ENCODE results near the gene IQSEC1. TPM values are rescaled to one million over a fixed set of nuclear protein-coding genes. Genes with fewer than 3 reads are reported as not detected.
A peak's percentile ranks its signal among the peaks of the same experiment; 100 is the strongest.

Gene IQSEC1
- total and polyA plus RNA-seq, 2 experiments from 2014 or later = 21.2 to 24.7 TPM

DNA sequence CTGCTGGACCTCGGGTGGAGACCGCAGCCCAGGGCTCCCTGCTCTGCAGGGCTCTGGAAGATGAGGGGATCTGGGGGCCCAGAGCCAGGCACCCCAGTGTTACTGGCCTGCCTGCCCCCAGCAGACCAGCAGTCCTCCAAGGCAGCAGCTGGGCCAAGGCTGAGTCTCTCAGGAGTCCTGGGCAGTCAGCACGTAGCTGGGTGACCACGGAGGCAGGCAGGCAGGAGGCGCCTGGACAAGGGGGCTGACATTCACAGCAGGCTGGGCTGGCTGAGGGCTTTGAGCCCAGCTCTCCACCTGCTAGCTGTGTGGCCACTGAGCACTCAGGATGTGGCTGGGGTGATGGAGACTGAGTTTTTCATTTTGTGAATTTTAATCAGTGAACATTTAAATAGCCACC lies 67.9 kb downstream of the IQSEC1 start:
- WGBS (ENCODE audit: low lambda C conversion rate, missing lambda C conversion rate) = 74% methylated on average over 5 of the region's 5 CpGs
- no peaks in the 10 kb centered on the region for H3K9me2 ChIP-seq (replicated peaks; ENCODE audit: insufficient read depth)
- no peak overlapping the region for H3K4me3 ChIP-seq
- no peak overlapping the region for H3K27ac ChIP-seq
- no peaks in the 10 kb centered on the region for H4K20me1 ChIP-seq (ENCODE audit: insufficient read depth, poor library complexity, severe bottlenecking)
- H3K36me3 ChIP-seq (replicated peaks; ENCODE audit: insufficient read depth, low read depth) = no peaks in the 10 kb centered on the region
- H3K79me2 ChIP-seq = no peaks in the 10 kb centered on the region
- H2AFZ ChIP-seq = no peak overlapping the region
- H3K9me3 ChIP-seq (ENCODE audit: low read depth) = no peaks in the 10 kb centered on the region
- H3K4me2 ChIP-seq = no peak overlapping the region
- no peak for DNase-seq (ENCODE audit: low spot score)
- no peak for TF ChIP-seq EZH2 (IDR thresholded peaks at IDR 0.05; ENCODE audit: borderline replicate concordance)
- TF ChIP-seq EZH2phosphoT487 (IDR thresholded peaks at IDR 0.05; ENCODE audit: low read depth, severe bottlenecking, unreplicated experiment) = no peak
- TF ChIP-seq, protein P1, sequence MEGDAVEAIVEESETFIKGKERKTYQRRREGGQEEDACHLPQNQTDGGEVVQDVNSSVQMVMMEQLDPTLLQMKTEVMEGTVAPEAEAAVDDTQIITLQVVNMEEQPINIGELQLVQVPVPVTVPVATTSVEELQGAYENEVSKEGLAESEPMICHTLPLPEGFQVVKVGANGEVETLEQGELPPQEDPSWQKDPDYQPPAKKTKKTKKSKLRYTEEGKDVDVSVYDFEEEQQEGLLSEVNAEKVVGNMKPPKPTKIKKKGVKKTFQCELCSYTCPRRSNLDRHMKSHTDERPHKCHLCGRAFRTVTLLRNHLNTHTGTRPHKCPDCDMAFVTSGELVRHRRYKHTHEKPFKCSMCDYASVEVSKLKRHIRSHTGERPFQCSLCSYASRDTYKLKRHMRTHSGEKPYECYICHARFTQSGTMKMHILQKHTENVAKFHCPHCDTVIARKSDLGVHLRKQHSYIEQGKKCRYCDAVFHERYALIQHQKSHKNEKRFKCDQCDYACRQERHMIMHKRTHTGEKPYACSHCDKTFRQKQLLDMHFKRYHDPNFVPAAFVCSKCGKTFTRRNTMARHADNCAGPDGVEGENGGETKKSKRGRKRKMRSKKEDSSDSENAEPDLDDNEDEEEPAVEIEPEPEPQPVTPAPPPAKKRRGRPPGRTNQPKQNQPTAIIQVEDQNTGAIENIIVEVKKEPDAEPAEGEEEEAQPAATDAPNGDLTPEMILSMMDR (IDR thresholded peaks at IDR 0.05; ENCODE audit: poor library complexity) = no peak
- H3K27me3 ChIP-seq = no peaks in the 10 kb centered on the region
- no peaks in the 10 kb centered on the region for H3K4me1 ChIP-seq (ENCODE audit: insufficient read depth)

DNA sequence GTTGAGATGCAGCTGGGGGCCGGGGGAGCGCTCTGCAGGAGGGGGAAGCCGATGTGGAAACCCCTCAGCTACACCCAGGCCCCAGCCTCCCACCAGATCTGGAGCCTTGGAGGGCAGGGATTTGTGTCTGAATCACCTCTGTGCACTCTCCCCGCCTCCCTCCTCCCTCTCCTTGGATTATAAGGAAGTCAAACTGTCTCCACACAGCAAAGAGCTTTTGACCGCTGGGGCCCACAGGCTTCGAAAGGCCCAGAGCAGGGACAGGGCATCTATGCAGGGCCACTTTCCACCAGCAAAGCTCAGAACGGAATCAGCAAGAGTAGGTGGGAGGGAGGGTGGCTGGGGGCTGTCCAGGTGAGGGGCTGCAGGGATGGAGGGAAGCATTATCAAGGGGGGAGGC lies 68.9 kb downstream of the IQSEC1 start:
- WGBS (ENCODE audit: low lambda C conversion rate, missing lambda C conversion rate) = 48% methylated on average over 7 of the region's 7 CpGs
- TF ChIP-seq EZH2 (IDR thresholded peaks at IDR 0.05; ENCODE audit: borderline replicate concordance) (no peak), EZH2phosphoT487 (IDR thresholded peaks at IDR 0.05; ENCODE audit: low read depth, severe bottlenecking, unreplicated experiment) (no peak)
- TF ChIP-seq, protein P1 (IDR thresholded peaks at IDR 0.05; ENCODE audit: poor library complexity) = no peak

DNA sequence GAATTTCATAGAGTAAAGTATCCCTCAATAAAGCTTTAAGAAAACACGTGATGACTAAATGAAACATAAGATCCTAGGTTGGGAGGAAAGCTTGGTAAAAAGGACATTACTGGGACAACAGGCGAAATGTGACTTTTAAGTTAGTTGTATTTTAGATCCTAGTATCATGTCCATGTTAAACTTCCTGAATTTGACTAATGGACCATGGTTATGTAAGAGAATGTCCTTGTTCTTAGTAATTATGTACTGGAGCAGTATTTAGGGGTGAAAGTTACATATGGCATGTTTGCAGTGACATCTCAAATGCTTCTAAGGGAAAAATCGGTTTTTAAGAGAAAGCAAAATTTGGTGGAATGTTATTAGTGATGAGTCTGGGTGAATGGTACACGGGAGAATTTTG lies 69.6 kb downstream of the IQSEC1 start:
- no peak for TF ChIP-seq EZH2 (IDR thresholded peaks at IDR 0.05; ENCODE audit: borderline replicate concordance)
- TF ChIP-seq EZH2phosphoT487 (IDR thresholded peaks at IDR 0.05; ENCODE audit: low read depth, severe bottlenecking, unreplicated experiment) = no peak
- TF ChIP-seq, protein P1 (IDR thresholded peaks at IDR 0.05; ENCODE audit: poor library complexity) = no peak
- H3K4me3 ChIP-seq = no peak overlapping the region
- H4K20me1 ChIP-seq (ENCODE audit: insufficient read depth, poor library complexity, severe bottlenecking) = no peaks in the 10 kb centered on the region
- H3K4me2 ChIP-seq = no peak overlapping the region
- H3K9me3 ChIP-seq (ENCODE audit: low read depth) = no peaks in the 10 kb centered on the region
- no peaks in the 10 kb centered on the region for H3K4me1 ChIP-seq (ENCODE audit: insufficient read depth)
- H3K36me3 ChIP-seq (replicated peaks; ENCODE audit: insufficient read depth, low read depth) = no peaks in the 10 kb centered on the region
- WGBS (ENCODE audit: low lambda C conversion rate, missing lambda C conversion rate) = 75% methylated on average over 4 of the region's 4 CpGs
- no peaks in the 10 kb centered on the region for H3K27me3 ChIP-seq
- no peak overlapping the region for H2AFZ ChIP-seq
- no peak overlapping the region for H3K27ac ChIP-seq
- no peaks in the 10 kb centered on the region for H3K79me2 ChIP-seq
- no peaks in the 10 kb centered on the region for H3K9me2 ChIP-seq (replicated peaks; ENCODE audit: insufficient read depth)
- DNase-seq (ENCODE audit: low spot score) = no peak

More for the DNA sequence above, 68.9 kb downstream of the IQSEC1 start:
- Histone ChIP-seq H3K4me1 (ENCODE audit: insufficient read depth) (no peaks in the 10 kb centered on the region), H3K9me2 (replicated peaks; ENCODE audit: insufficient read depth) (no peaks in the 10 kb centered on the region), H3K27ac (no peak overlapping the region), H3K4me2 (no peak overlapping the region), H3K4me3 (no peak overlapping the region), H2AFZ (no peak overlapping the region), H4K20me1 (ENCODE audit: insufficient read depth, poor library complexity, severe bottlenecking) (no peaks in the 10 kb centered on the region), H3K79me2 (no peaks in the 10 kb centered on the region), H3K36me3 (replicated peaks; ENCODE audit: insufficient read depth, low read depth) (no peaks in the 10 kb centered on the region), H3K9me3 (ENCODE audit: low read depth) (no peaks in the 10 kb centered on the region), H3K27me3 (no peaks in the 10 kb centered on the region)
- DNase-seq (ENCODE audit: low spot score) = peak; percentile 42

Data from hepatocyte (in vitro differentiated cells).